Neuronal stem cell (in vitro differentiated cells): ENCODE data around the gene POM121C.
"Not testable (repeated sequence)": the region's sequence is repeated elsewhere in the genome, so short reads cannot be mapped to it uniquely, and the experiment has no call there.

Experiments used
- DNase-seq: peaks from one replicate; pipeline ENCODE4 v3.0.0-alpha.2; 2013; ENCODE audit warnings: low spot score
- H2AFZ ChIP-seq: one replicate; pipeline ENCODE4 v1.6.1; 2013; ENCODE audit warnings: mild to moderate bottlenecking, low read length, inconsistent platforms
- H2AK5ac ChIP-seq: 2 replicates; pipeline ENCODE4 v1.6.1; 2013; ENCODE audit warnings: low read depth, mild to moderate bottlenecking, inconsistent platforms, low read length, moderate library complexity, mixed read lengths
- H2BK120ac ChIP-seq: 2 replicates; pipeline ENCODE4 v1.6.1; 2013; ENCODE audit warnings: low read depth, mild to moderate bottlenecking, inconsistent platforms, low read length, moderate library complexity, mixed read lengths
- H2BK12ac ChIP-seq: one replicate; pipeline ENCODE4 v1.6.1; 2013; ENCODE audit warnings: low read length, inconsistent platforms
- H2BK15ac ChIP-seq: 2 replicates; pipeline ENCODE4 v1.6.1; 2013; ENCODE audit warnings: mild to moderate bottlenecking, low read length, inconsistent platforms, mixed read lengths
- H2BK5ac ChIP-seq: one replicate; pipeline ENCODE4 v1.6.1; 2013; ENCODE audit warnings: inconsistent platforms, mild to moderate bottlenecking, low read length, moderate library complexity
- H3K14ac ChIP-seq: one replicate; pipeline ENCODE4 v1.6.1; 2013; ENCODE audit warnings: low read length, inconsistent platforms
- H3K18ac ChIP-seq: 2 replicates; pipeline ENCODE4 v1.6.1; 2013; ENCODE audit warnings: low read length, inconsistent platforms
- H3K23ac ChIP-seq: 2 replicates; pipeline ENCODE4 v1.6.1; 2013; ENCODE audit warnings: low read depth, mild to moderate bottlenecking, mixed read lengths, low read length, inconsistent platforms; ENCODE audit not compliant: poor library complexity
- H3K27ac ChIP-seq: replicated peaks from 3 replicates; pipeline ENCODE4 v1.5.1; 2013; ENCODE audit warnings: low read length, inconsistent platforms
- H3K27me3 ChIP-seq, 3 experiments: 2 replicates each; pipeline ENCODE4 v1.6.1; 2013; ENCODE audit warnings: low read length in 3 of 3, mild to moderate bottlenecking in 2 of 3, inconsistent platforms in 1 of 3, low read depth in 1 of 3, mixed read lengths in 1 of 3, moderate library complexity in 1 of 3; ENCODE audit not compliant: control insufficient read depth in 3 of 3, insufficient read depth in 3 of 3
- H3K36me3 ChIP-seq, 2 donors: replicated peaks in 1 of 2; 2 replicates each; pipeline ENCODE4 v1.6.1; 2013; ENCODE audit warnings: low read length in 2 of 2; ENCODE audit not compliant: control insufficient read depth in 2 of 2, insufficient read depth in 2 of 2
- H3K4ac ChIP-seq: 2 replicates; pipeline ENCODE4 v1.6.1; 2013; ENCODE audit warnings: inconsistent platforms, mild to moderate bottlenecking, low read length, moderate library complexity
- H3K4me1 ChIP-seq, 2 donors: 1 replicate in 1 of 2; 2 replicates in 1 of 2; pipeline ENCODE4 v1.6.1; 2013; ENCODE audit warnings: low read length in 2 of 2, low read depth in 1 of 2; ENCODE audit not compliant: control insufficient read depth in 2 of 2, insufficient read depth in 1 of 2
- H3K4me2 ChIP-seq: one replicate; pipeline ENCODE4 v1.6.1; 2013; ENCODE audit warnings: mild to moderate bottlenecking, low read length, inconsistent platforms; ENCODE audit not compliant: insufficient read depth, poor library complexity, severe bottlenecking
- H3K4me3 ChIP-seq, 2 donors: 2 replicates each; pipeline ENCODE4 v1.5.1; 2013; ENCODE audit warnings: low read length in 2 of 2, mild to moderate bottlenecking in 2 of 2, inconsistent platforms in 1 of 2, moderate library complexity in 1 of 2
- H3K79me1 ChIP-seq: one replicate; pipeline ENCODE4 v1.6.1; 2013; ENCODE audit warnings: low read depth, mild to moderate bottlenecking, inconsistent platforms, low read length, moderate library complexity
- H3K9ac ChIP-seq: one replicate; pipeline ENCODE4 v1.6.1; 2013; ENCODE audit warnings: mild to moderate bottlenecking, low read depth, low read length, inconsistent platforms; ENCODE audit not compliant: poor library complexity
- H3K9me3 ChIP-seq, 2 donors: replicated peaks in 1 of 2; 2 replicates each; pipeline versions ENCODE3 to v1.6.1; 2013; ENCODE audit warnings: low read length in 2 of 2, mild to moderate bottlenecking in 2 of 2, inconsistent platforms in 1 of 2, low read depth in 1 of 2, mixed read lengths in 1 of 2, moderate library complexity in 1 of 2; ENCODE audit not compliant: control insufficient read depth in 2 of 2, insufficient read depth in 1 of 2
- H4K8ac ChIP-seq: one replicate; pipeline ENCODE4 v1.6.1; 2013; ENCODE audit warnings: low read depth, mild to moderate bottlenecking, inconsistent platforms, low read length, moderate library complexity
- H4K91ac ChIP-seq: one replicate; pipeline ENCODE4 v1.6.1; 2013; ENCODE audit warnings: low read length, low read depth, mild to moderate bottlenecking, inconsistent platforms; ENCODE audit not compliant: poor library complexity
- WGBS, 2 donors: extraction: QIAGEN DNeasy Blood & Tissue Kit; methylation state at CpG; one replicate each; pipeline ENCODE4 v1.1.7; 2013; ENCODE audit warnings: missing lambda C conversion rate in 2 of 2, mixed read lengths in 1 of 2; ENCODE audit not compliant: insufficient read length in 2 of 2, insufficient replicate concordance in 1 of 2; ENCODE audit errors: extremely low coverage in 2 of 2; 5-methylcytosine and 5-hydroxymethylcytosine counted together

The POM121C gene

GRCh38 chr7:75456403-75456802 lies 29.7 kb downstream of the POM121C start:
- no CpG with 5 or more reads among the region's 10 CpGs for WGBS, 2 donors

GRCh38 chr7:75452494-75452955 lies 33.6 kb downstream of the POM121C start:
- not testable (repeated sequence) for H3K36me3 ChIP-seq, H3K9ac ChIP-seq, H2AFZ ChIP-seq, H2BK120ac ChIP-seq, H2BK15ac ChIP-seq, H3K23ac ChIP-seq, DNase-seq, H3K79me1 ChIP-seq, H3K14ac ChIP-seq, H4K8ac ChIP-seq, H3K4me2 ChIP-seq, H3K4me3 ChIP-seq, H3K27me3 ChIP-seq, H3K18ac ChIP-seq, H2AK5ac ChIP-seq, H2BK5ac ChIP-seq, H4K91ac ChIP-seq, H3K4me1 ChIP-seq, H2BK12ac ChIP-seq, H3K4ac ChIP-seq, H3K27ac ChIP-seq, H3K9me3 ChIP-seq
- no CpG with 5 or more reads among the region's 4 CpGs for WGBS, 2 donors

More at GRCh38 chr7:75456403-75456802, 29.7 kb downstream of the POM121C start:
- not testable (repeated sequence) for H3K18ac ChIP-seq, DNase-seq, H2BK5ac ChIP-seq, H4K91ac ChIP-seq, H3K4me2 ChIP-seq, H3K23ac ChIP-seq, H4K8ac ChIP-seq, H3K4me1 ChIP-seq, H2AK5ac ChIP-seq, H3K4me3 ChIP-seq, H3K4ac ChIP-seq, H2BK12ac ChIP-seq, H3K27me3 ChIP-seq, H3K36me3 ChIP-seq, H3K14ac ChIP-seq, H3K9ac ChIP-seq, H3K27ac ChIP-seq, H2AFZ ChIP-seq, H2BK15ac ChIP-seq, H3K9me3 ChIP-seq, H3K79me1 ChIP-seq, H2BK120ac ChIP-seq

- not testable (repeated sequence) for H3K36me3 ChIP-seq, DNase-seq, H2BK12ac ChIP-seq, H3K27me3 ChIP-seq, H4K8ac ChIP-seq, H3K4me2 ChIP-seq, H3K27ac ChIP-seq, H3K18ac ChIP-seq, H2AFZ ChIP-seq, H2BK120ac ChIP-seq, H3K79me1 ChIP-seq, H2BK5ac ChIP-seq, H3K23ac ChIP-seq, H3K4ac ChIP-seq, H3K4me3 ChIP-seq, H3K9ac ChIP-seq, H4K91ac ChIP-seq, H2AK5ac ChIP-seq, H3K9me3 ChIP-seq, H2BK15ac ChIP-seq, H3K14ac ChIP-seq, H3K4me1 ChIP-seq
- WGBS, 2 donors = no CpG with 5 or more reads among the region's 5 CpGs
These were observed 36.2 kb downstream of the POM121C start for GRCh38 chr7:75449946-75450345.

- WGBS, 2 donors = no CpG with 5 or more reads among the region's 76 CpGs
These were observed 43.5 kb downstream of the POM121C start for GRCh38 chr7:75442465-75443111.

More at GRCh38 chr7:75442465-75443111, 43.5 kb downstream of the POM121C start:
- H3K27me3 ChIP-seq, H2BK5ac ChIP-seq, H3K4me1 ChIP-seq, H2AK5ac ChIP-seq, H3K23ac ChIP-seq, H2BK15ac ChIP-seq, H3K18ac ChIP-seq, H3K4ac ChIP-seq, H4K8ac ChIP-seq, H3K79me1 ChIP-seq, H2BK12ac ChIP-seq, H3K9me3 ChIP-seq, H4K91ac ChIP-seq, H3K14ac ChIP-seq, H3K4me2 ChIP-seq, H3K9ac ChIP-seq, H2BK120ac ChIP-seq: not testable (repeated sequence)
- Histone ChIP-seq H3K4me3 (peak overlapping the region; percentile 54 to 81), H2AFZ (peak overlapping the region; percentile 59), H3K27ac (peak overlapping the region; percentile 56), H3K36me3 (peaks cover 12 to 31% of the 10 kb centered on the region in 2 donors)
- DNase-seq = peak; percentile 12
